GM21723 (cell line): ENCODE results near the gene MYBPC1.

Source experiments
- ATAC-seq: cut with Tn5 transposase; IDR thresholded peaks from one replicate; pipeline ENCODE4 v1.9.1; 2021; ENCODE audit warnings: mild to moderate bottlenecking, moderate library complexity; ENCODE audit not compliant: unreplicated experiment

Gene MYBPC1

DNA sequence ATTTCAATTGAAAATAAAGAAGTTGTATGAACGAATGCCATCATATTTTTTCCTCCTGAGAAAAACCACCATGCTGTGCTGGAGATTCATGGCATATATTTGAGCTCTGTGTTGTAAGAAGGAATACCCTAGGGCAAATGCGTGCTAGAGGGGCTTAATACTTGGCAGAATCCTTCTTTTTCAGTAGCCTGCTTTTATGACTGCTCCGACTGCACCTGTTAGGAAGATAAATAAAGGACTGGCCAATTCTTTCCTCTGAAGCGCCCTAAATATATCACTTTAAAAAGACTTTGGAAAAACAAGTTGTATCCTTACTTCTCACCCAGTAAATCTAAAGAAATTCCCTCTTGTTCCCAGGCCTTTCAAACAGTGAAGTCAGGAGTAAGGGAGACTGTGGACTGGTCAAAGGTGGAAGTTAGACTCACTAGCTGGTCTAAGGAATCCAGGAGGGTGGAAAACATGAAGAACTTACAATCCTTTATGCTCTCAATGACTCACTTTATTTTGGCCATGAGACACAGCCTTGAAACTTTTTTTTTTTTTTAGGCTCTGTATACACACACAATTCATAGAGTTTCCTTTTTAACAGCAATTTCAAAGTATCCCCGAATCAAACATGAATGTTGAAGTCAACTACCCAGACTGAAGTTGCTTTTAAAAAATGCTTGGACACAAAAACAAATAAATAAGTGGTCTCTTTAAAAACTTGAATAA, 5.2 kb downstream of the MYBPC1 start:
- ATAC-seq, result no peak

DNA sequence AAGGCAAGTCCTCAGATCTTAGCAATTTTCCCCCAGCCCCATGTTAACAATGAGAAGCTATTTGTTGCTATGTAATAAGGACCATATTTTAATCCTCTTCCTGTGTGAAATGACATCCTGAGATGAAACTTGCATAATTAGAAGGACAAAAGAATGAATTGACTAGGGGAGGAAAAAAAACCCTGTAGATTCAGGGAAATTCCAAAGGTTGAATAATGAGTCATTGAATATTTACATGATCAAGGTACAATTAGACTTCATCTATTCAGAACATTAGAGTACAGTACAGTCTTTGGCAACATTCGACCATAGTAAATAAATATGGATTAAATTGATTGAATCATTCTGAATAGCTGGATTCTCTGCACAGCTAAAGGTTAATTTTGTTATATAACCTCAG, 9.4 kb downstream of the MYBPC1 start:
- ATAC-seq, result no peak

DNA sequence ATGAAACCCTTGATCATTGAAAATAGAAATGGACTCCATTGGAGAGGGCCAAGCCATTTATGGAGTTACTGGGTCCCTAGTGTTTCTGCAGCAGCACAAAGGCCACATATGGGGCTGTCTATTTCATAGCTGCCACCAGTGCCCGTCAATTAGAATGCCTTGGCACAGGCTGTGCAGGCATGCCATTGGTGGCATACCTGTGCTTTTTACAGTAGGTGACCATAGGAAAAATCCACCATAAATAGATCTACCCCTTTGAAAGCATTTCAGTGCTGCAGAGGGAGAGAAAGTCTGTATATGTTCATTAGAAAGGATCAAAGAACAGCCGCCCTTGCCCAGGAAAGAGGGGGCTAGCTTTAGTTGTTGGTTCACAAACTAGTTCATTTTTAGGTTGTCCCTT, 13.1 kb downstream of the MYBPC1 start:
- ATAC-seq, result no peak

DNA sequence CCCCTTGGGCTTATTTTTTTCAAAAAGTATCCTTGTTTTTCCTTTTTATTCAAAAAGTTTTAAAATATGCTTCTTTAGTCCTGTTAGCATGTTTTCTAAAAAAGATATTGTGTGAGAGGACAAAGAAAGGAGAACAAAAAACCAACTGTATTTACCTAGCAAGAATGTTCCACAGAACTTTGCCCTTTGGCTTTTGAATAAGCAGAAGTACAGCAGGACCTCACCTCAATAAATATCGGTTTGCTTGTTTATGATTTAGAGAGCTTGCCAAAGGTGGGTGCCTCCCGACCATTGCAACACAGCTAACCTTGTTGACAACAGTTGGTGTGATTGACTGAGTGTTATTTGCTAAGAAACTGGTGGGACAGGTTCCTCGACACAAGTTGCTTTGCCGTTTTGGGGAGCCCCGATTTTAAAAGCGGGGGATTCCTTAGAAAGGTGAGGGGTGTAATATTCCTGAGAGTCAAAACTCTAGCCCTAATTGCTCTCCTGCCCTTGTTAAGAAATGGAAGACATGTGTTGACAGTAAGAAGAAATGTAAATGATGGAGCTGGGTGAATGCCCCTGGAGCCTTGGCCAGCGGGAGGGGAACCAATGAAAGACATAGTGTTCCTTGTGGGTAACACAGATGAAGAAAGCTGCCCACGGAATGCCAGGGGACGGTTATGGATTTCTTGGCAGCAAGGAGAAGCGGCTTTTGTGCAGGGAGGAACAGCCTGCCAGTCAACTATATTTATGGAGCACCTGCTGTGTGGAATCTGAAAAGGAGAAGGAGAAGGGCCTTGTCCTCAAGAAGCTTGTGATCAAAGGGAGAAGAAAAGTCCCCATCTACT, 13.7 kb downstream of the MYBPC1 start:
- ATAC-seq, result no peak

DNA sequence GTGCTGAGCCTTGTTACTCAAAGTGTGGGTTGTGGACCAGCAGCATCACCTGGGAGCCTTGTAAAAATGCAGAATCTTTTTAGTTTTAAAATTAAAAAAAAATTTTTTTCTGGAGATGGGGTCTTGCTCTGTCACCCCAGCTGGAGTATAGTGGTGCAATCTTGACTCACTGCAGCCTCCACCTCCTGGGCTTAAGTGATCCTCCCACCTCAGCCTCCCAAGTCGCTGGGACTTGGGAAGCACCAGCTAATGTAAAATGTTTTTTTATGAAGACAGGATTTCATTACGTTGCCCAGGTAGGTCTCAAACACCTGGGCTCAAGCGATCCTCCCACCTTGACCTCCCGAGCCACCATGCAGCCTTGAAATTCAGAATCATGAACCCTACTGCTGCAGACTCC, 14.4 kb downstream of the MYBPC1 start:
- ATAC-seq, result no peak

DNA sequence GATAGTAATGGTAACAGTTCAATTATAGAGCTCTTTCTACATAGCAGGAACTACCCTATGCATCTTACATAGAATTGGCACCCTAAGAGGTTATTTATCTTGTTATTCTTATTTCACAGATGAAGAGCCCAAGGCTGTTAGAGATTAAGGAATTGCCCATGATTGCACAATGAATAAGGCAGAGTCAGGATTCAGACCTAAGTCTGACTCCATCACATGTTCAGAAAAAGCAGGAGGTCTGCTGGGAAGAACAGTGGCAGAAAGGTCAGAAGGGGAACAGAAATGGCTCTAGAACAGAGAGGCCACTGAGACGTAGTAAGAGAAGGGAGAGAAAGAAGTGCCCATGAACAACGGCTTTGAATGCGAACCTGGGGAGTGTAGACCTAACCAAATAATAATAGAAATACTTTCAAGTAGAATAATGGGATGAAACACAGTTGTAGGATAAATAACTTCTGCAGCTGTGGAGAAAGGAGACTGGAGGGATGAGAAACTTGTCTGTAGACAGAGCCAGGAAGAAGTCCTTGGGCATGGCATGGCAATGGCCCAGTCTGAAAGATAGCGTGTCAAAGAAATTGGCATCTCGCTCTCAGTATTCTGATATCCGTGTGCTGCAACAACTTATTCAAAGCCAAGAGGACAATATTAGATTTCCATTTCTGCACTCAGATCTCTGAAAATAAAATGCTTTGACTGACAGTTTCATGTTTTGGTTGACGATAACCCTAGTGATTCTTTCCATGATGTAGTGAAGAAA, 17.6 kb downstream of the MYBPC1 start:
- no peak for ATAC-seq

DNA sequence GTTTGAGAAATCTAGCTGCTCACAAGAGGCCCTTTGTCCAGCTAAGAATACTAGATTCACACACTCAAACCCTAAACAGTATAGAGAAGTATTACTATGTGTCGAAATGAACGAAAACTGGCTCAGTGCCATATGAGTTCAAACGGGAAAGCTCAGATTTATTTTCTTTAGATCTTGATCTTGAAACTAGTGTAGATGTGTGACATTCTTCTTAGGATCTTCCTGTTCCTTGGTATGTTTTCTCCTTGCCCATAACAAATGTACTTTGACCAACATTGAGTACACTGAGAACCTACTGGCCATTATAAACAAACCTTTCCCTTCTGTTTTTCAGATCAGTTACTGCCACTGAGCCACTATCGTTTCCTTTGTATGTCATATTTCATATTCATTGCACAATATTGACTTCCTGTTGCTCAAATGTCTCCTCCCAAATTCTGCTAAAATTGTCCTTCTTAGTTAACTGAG, 21.3 kb downstream of the MYBPC1 start:
- ATAC-seq, result no peak

DNA sequence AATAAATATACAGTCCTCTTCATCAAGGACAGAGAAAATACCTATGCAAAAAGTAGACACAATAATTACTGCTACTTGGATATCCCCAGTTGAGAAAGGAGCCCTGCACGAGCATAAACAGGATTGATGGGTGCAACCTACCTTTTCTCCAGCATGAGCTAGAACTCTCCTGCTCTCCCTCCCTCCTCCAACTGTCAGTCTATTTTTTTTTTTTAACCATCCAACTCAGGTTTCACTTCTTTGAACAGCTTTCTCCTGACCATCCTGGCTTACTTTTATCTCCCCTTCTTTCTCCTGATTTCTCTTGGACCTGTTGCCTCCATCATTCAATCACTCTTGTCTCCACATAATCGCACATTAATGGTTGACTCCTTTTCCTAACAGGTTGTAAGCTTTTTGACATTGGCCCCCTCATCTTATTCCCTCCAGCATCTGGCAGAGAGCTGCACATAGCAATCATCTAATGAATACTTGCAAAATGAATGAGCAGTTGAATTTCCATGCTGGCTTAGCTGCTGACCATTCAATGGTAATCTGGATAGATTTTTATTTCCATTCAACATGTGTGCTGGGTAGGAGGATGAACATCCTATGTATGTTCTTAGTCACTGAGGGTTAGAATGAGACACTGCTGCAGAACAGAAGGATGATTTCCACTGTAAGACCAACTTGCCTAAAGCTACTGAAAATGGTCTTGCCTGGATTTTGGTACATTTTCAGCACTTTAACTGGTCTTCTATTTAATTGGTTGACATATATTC, 24.4 kb downstream of the MYBPC1 start:
- no peak for ATAC-seq

DNA sequence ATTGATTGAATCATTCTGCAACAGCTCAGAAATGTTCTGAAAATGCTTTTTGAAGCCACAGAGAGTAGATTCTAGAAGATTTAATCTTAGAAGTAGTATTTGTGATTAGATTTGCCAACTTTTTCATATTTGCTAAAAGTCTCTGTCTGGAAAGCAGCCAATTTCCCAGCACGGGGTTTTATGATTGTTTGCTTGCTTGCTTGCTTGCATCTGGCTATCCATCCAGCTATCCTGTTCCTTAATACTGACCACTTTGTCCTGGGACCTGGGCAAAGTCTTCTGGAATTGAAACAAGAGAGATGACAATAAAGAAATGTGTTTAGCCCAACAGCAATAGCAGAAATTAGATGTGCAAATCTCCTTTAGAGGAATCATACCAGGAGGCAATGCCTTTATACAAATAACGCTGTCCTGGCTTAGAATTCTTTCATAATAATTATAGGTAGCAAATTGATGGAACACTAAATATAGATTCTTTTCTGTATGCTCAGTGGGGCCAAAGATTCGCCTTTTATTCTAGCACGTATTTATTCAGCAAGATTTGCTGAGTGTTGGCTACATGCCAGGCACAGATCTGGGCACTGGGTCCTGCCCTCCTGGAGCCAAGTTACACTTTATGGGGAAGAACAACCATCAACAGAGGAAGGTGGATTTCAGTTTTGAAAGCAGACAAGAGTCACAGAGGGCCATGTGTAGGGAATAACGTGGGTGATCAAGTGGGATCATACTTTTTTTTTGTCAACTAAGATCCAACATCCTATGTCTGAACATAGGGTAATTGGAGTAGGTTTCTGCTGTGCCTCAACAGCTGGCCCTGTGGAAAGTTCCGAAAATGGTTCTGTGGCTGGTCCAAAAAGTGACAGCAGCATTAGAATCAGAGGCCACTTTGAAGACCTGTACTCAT, 25.3 kb downstream of the MYBPC1 start:
- ATAC-seq, result no peak

DNA sequence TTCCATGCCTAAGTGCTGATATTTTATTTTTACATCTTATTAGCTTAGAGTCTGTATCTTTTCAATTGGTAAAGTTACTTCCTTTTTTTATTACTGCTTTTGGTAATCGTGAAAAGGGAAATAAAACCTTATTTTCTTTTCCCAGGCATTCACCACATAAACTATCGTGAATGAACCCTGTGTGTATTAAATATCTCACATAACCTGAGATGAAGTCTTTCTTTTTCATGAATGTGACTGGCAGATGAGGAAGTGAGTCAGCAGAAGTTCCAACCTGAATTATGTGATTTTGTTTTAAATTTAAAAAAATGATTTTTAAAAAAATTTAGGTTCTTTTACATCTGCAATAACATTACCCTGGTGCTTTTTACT, 26.0 kb downstream of the MYBPC1 start:
- no peak for ATAC-seq

DNA sequence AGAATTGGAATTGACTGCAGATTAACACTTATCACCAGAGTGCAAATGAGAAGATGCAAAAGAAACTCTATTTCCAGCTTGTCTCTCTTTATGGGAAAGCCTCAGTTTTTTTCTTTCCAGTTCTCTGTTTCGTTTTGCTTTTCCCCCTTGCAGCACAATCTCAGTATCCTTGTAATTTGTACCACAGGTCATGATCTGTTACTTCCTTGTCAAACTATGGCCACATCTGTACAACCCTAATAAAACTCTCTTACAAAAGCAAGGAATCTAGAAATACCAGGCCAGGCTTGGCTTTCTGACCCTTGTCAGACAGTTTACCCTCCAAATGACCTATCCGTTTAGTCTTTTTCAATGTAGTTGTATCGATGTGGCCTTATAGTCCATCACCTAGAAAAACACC, 33.9 kb downstream of the MYBPC1 start:
- ATAC-seq, result no peak

DNA sequence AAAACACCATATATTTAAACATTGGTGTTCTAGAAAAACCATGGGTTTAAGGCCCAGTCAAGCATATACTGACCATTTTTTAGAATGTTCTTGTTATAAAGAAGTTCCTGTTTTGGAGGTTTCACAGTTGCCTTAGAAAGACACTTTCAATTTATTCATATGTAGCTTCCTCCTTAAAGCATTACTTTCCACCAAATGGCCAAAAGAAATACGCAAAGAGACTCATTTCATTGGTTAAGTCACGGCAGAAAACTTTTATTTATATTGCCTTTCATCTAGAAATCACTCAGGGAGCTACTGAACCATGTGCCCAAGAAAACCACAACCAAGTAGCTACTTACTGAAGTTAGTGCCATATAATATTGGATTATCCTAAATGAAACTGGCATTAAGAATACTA, 40.0 kb downstream of the MYBPC1 start:
- peak; percentile 99 for ATAC-seq

DNA sequence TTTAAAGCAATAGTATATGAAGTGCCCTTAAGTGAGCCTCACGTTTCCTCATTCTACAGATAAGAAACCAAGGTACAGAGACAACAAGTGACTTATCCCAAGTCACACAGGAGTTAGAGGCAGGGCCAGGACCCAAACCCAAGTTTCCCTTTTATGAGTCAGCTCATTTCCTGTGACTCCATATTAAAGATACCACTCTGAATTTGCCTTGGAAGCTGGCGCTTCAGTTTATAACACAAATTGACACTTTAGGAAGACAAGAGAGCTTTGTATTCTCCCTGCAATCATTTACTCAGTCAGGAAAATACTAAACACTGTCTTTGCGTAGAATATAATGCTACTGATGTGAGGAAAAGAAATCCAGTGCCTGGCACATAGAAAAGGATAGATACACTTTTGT, 43.2 kb downstream of the MYBPC1 start:
- no peak for ATAC-seq

DNA sequence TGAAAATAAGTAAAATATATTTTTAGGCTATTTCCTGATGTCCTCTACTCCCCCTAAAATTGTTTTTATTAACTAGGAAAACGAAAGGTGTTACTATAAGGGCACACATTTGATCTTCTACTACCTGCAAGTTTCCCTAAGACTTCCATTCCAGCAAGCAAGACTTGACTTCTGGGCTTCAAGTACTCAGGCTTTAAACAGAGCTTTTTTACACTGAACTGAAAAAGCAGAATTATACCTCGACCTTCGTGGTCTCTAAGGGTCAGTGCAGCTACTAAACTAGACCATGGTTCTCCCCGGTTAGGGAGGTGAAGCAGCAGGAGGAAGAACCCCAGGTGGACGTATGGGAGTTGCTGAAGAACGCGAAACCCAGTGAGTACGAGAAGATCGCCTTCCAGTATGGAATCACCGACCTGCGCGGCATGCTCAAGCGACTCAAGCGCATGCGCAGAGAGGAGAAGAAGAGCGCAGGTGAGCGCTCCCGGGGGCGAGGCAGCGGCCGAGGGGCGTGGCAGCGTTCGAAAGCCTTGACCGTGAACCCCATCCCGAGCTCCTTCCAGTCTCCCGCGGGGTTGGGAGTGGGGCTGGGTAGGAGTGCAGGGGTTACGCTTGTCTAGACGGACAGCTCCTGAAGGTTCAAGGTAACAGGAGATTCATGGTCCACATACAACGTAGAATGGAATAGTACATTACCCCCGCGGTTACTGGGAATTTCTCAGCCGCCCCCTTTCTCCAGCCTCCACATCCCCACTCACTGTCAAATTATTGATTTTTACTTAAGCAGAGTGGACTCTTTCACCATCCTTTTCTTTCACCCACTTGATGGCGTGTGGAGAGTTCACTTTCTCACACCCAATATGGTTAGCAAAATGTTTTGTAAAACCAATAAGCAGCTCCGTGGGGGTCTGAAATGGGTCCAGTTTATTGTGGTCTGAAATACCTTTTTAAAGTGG, 47.6 kb downstream of the MYBPC1 start:
- ATAC-seq, result no peak

DNA sequence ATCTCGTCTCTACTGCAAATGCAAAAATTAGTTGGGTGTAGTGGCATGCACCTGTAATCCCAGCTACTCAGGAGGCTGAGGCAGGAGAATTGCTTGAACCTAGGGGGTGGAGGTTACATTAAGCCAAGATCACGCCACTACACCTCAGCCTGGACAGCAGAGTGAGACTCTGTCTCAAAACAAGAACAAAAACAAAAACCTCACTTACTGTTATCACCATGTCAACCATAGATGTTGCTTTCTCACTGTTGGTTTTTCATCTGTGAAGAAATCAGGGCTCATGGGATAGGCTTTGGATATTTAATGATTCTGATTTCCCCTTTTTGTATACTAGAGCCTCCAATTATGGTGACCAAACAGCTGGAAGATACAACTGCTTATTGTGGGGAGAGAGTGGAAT, 52.9 kb downstream of the MYBPC1 start:
- no peak for ATAC-seq

DNA sequence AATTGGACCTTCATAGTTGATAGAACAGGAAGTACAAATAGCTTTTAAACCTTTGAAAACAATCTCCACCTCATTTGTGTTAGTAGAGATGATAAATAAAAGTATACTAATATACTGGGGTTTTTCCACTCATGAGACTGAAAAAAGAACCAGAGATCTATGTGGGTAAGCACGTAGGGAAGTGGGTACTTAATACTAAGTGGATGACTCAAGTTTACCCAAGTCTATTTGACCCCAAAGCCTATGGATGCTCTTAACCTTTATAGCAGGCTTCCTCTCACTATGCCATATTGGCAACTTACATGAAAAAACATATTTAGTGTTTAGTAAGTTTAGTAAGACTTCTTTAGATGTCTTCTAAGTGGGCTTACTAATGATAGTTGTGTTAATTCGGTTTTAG, 53.4 kb downstream of the MYBPC1 start:
- ATAC-seq, result no peak

DNA sequence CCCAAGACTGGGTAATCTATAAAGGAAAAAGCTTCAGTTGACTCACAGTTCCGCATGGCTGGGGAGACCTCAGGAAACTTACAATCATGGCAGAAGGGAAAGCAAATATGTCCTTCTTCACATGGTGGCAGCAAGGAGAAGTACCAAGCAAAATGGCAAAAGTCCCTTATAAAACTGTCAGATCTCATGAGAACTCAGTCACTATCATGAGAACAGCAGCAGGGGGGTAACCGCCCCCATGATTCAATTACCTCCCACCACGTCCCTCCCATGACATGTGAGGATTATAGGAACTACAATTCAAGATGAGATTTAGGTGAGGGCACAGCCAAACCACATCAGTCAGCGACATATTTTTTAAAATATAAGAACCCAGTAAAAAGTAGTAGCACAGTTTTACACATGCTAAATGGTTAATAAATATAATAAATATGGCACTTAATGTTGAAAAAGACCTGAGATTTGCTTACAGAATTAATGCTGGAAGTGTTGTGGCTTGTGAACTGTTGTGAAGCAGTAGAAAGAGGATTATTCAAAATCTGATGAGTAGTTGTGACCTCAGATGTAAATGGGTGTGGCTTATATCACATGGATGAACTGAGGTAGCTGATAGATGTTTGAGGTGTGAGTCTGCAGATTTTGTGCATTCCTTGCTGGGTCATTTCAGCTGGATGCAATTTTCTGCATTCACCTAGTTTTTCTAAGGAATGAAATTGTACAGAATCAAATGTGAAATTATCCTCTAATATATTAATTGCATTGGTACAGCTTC, 55.8 kb downstream of the MYBPC1 start:
- no peak for ATAC-seq

DNA sequence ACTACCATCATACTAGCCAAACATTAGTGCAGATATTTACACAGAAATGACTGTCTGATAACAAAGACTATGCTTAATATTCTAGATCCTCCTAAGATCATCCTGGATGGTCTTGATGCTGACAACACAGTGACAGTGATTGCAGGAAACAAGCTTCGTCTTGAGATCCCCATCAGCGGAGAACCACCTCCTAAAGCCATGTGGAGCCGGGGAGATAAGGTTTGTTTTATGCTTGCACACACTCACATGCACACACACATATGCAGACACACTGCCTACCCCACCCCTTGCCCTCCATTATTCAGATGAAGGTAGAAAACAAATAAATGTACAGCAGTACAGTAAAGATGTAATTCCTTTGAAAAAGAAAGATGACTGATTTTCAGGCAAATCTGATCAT, 58.3 kb downstream of the MYBPC1 start:
- ATAC-seq, result no peak
